IMR-90 (cell line): Measurements from ENCODE around the gene PDE8B. TPM values are rescaled to one million over a fixed set of nuclear protein-coding genes. Genes with fewer than 3 reads are reported as not detected.

Source experiments
- ATAC-seq: fragments of 200-7000 bp; cut with Tn5 transposase; 2 replicates; pipeline ENCODE4 v1.9.1; 2020; ENCODE audit warnings: low read depth, mild to moderate bottlenecking, moderate library complexity
- BruUV-seq: library from RNA; stranded (reverse); fragments of 400-500 nt; replicated peaks from 2 replicates; lab custom pipeline; 2021; lab: Mats Ljungman, UMichigan
- CTCF ChIA-PET: fragments of 300-600 bp; formaldehyde crosslinking; extraction: SDS; loops from one replicate; lab custom pipeline; 2021; ENCODE audit warnings: antibody characterized with exemption; lab: Yijun Ruan, JAX
- POLR2A ChIA-PET: fragments of 300-600 bp; sonication (Branson Sonifier 250); formaldehyde crosslinking; loops from one replicate; lab custom pipeline; 2022; ENCODE audit warnings: antibody characterized with exemption; ENCODE audit not compliant: unreplicated experiment; lab: Charles Lee
- DNase-seq: peaks from one replicate; pipeline ENCODE4 v3.0.0; 2013
- H2AFZ ChIP-seq: replicated peaks from 2 replicates; pipeline ENCODE3; 2013; ENCODE audit warnings: low read length, mild to moderate bottlenecking; ENCODE audit not compliant: poor library complexity
- H2AK5ac ChIP-seq: 2 replicates; pipeline ENCODE4 v1.6.1; 2013; ENCODE audit warnings: low read depth, low read length, inconsistent platforms
- H2AK9ac ChIP-seq: replicated peaks from 2 replicates; pipeline ENCODE3; 2013; ENCODE audit warnings: mild to moderate bottlenecking, low read depth, low read length, moderate library complexity; ENCODE audit not compliant: poor library complexity
- H2BK120ac ChIP-seq: 2 replicates; pipeline ENCODE4 v1.6.1; 2013; ENCODE audit warnings: low read depth, low read length, inconsistent platforms
- H2BK15ac ChIP-seq: 3 replicates; pipeline ENCODE4 v1.6.1; 2013; ENCODE audit warnings: low read depth, low read length, inconsistent platforms
- H2BK20ac ChIP-seq: 2 replicates; pipeline ENCODE4 v1.6.1; 2013; ENCODE audit warnings: low read depth, mild to moderate bottlenecking, inconsistent platforms, low read length, moderate library complexity
- H2BK5ac ChIP-seq: 2 replicates; pipeline ENCODE4 v1.6.1; 2013; ENCODE audit warnings: mild to moderate bottlenecking, low read depth, low read length, inconsistent platforms; ENCODE audit not compliant: poor library complexity, severe bottlenecking
- H3K14ac ChIP-seq: replicated peaks from 2 replicates; pipeline ENCODE4 v1.6.1; 2013; ENCODE audit warnings: low read depth, low read length, inconsistent platforms
- H3K18ac ChIP-seq: 2 replicates; pipeline ENCODE4 v1.6.1; 2013; ENCODE audit warnings: low read depth, low read length, control low read depth
- H3K23ac ChIP-seq: 2 replicates; pipeline ENCODE4 v1.6.1; 2013; ENCODE audit warnings: low read depth, low read length, inconsistent platforms
- H3K27ac ChIP-seq: 2 replicates; pipeline ENCODE4 v1.5.1; 2013; ENCODE audit warnings: mild to moderate bottlenecking, control low read depth, low read length; ENCODE audit not compliant: insufficient read depth
- H3K27me3 ChIP-seq: 2 replicates; pipeline ENCODE4 v1.6.1; 2013; ENCODE audit warnings: low read length; ENCODE audit not compliant: control insufficient read depth, insufficient read depth
- H3K36me3 ChIP-seq: 2 replicates; pipeline ENCODE4 v1.6.1; 2013; ENCODE audit warnings: low read length, mixed read lengths; ENCODE audit not compliant: control insufficient read depth, insufficient read depth
- H3K4ac ChIP-seq: 2 replicates; pipeline ENCODE4 v1.6.1; 2013; ENCODE audit warnings: low read depth, low read length, inconsistent platforms
- H3K4me1 ChIP-seq: 2 replicates; pipeline ENCODE4 v1.6.1; 2013; ENCODE audit warnings: low read length, mixed read lengths; ENCODE audit not compliant: control insufficient read depth, insufficient read depth
- H3K4me2 ChIP-seq: 2 replicates; pipeline ENCODE4 v1.6.1; 2013; ENCODE audit warnings: low read depth, mild to moderate bottlenecking, control low read depth, low read length, moderate library complexity
- H3K4me3 ChIP-seq: 2 replicates; pipeline ENCODE4 v1.5.1; 2013; ENCODE audit warnings: low read depth, mild to moderate bottlenecking, control low read depth, low read length, moderate library complexity; ENCODE audit not compliant: insufficient read depth
- H3K56ac ChIP-seq: 2 replicates; pipeline ENCODE4 v1.6.1; 2013; ENCODE audit warnings: low read length, inconsistent platforms; ENCODE audit not compliant: insufficient read depth; ENCODE audit errors: extremely low read depth
- H3K79me1 ChIP-seq, 2 experiments: 2 replicates each; pipeline ENCODE4 v1.6.1; 2013; ENCODE audit warnings: low read length in 2 of 2, inconsistent platforms in 1 of 2, low read depth in 1 of 2
- H3K9ac ChIP-seq: 2 replicates; pipeline ENCODE4 v1.6.1; 2013; ENCODE audit warnings: low read depth, low read length, control low read depth
- H3K9me1 ChIP-seq: 2 replicates; pipeline ENCODE4 v1.6.1; 2013; ENCODE audit warnings: low read length, inconsistent platforms; ENCODE audit not compliant: insufficient read depth
- H3K9me3 ChIP-seq: 2 replicates; pipeline ENCODE4 v1.6.1; 2013; ENCODE audit warnings: low read length; ENCODE audit not compliant: control insufficient read depth, insufficient read depth
- H4K20me1 ChIP-seq: 2 replicates; pipeline ENCODE4 v1.6.1; 2013; ENCODE audit warnings: low read length, inconsistent platforms; ENCODE audit not compliant: insufficient read depth
- H4K5ac ChIP-seq: 2 replicates; pipeline ENCODE4 v1.6.1; 2013; ENCODE audit warnings: mild to moderate bottlenecking, low read depth, low read length, control low read depth
- H4K8ac ChIP-seq, 2 experiments: 2 replicates each; pipeline ENCODE4 v1.6.1; 2013; ENCODE audit warnings: low read depth in 2 of 2, low read length in 2 of 2, control low read depth in 1 of 2, inconsistent platforms in 1 of 2
- H4K91ac ChIP-seq: 2 replicates; pipeline ENCODE4 v1.6.1; 2013; ENCODE audit warnings: low read depth, low read length, inconsistent platforms; ENCODE audit not compliant: insufficient read depth
- CEBPB ChIP-seq: IDR thresholded peaks from 2 replicates; pipeline ENCODE4 v1.6.1; 2012; ENCODE audit warnings: low read depth, low read length, improper control_type of control experiment
- MAFK ChIP-seq: IDR thresholded peaks from 2 replicates; pipeline ENCODE4 v1.6.1; 2012; ENCODE audit warnings: low read depth, low read length, improper control_type of control experiment
- MAZ ChIP-seq: IDR thresholded peaks from 2 replicates; pipeline ENCODE4 v1.6.1; 2012; ENCODE audit warnings: low read depth, mild to moderate bottlenecking, low read length, improper control_type of control experiment, moderate library complexity, borderline replicate concordance
- MXI1 ChIP-seq: IDR thresholded peaks from 2 replicates; pipeline ENCODE4 v1.6.1; 2012; ENCODE audit warnings: low read depth, mild to moderate bottlenecking, low read length, moderate library complexity, borderline replicate concordance
- POLR2A ChIP-seq: IDR thresholded peaks from 2 replicates; pipeline ENCODE4 v1.6.1; 2012; ENCODE audit warnings: mild to moderate bottlenecking, low read depth, low read length
- RAD21 ChIP-seq: IDR thresholded peaks from 2 replicates; pipeline ENCODE4 v1.6.1; 2012; ENCODE audit warnings: low read length, improper control_type of control experiment
- WGBS, 2 experiments: methylation state at CpG; one replicate each; pipeline versions ENCODE4 v1.1.5 to v1.1.7; 2013; ENCODE audit warnings: missing lambda C conversion rate in 2 of 2; ENCODE audit not compliant: insufficient read length in 1 of 2; ENCODE audit errors: extremely low coverage in 2 of 2; 5-methylcytosine and 5-hydroxymethylcytosine counted together
- dilution Hi-C: fragments of 300-500 bp; cut with HindIII; formaldehyde crosslinking; loops from one replicate; pipeline ENCODE4 v1.14.3; 2018; ENCODE audit warnings: low sequenced_read_pairs; ENCODE audit not compliant: unreplicated experiment
- in situ Hi-C: fragments of 300-500 bp; cut with MboI; formaldehyde crosslinking; loops from 3 replicates; pipeline ENCODE4 v1.14.3; 2019; ENCODE audit warnings: low sequenced_read_pairs, inconsistent platforms, mixed read lengths
- intact Hi-C: fragments of 100-400 bp; cut with micrococcal nuclease; formaldehyde crosslinking; loops from 2 replicates; pipeline ENCODE4 v1.10.0; 2022
- polyA plus RNA-seq, 3 experiments: library from polyadenylated mRNA; depleted of rRNA; stranded (reverse); fragments of >200 nt; gene quantifications; 2 replicates each; pipeline ENCODE4 v1.2.3, GENCODE V29; 2012; ENCODE audit warnings: low replicate concordance in 1 of 3
- total RNA-seq: library from RNA; depleted of rRNA; stranded (reverse); fragments of >200 nt; gene quantifications from 2 replicates; pipeline ENCODE4 v1.2.3, GENCODE V29; 2012

The PDE8B gene
- total and polyA plus RNA-seq, 2 of the 4 experiments (the other 2 are of a cell fraction) = under 0.01 to 0.03 TPM

- Histone ChIP-seq H3K14ac (peak overlapping the region; percentile 60; the same call in 1 of the 2 replicates), H2BK20ac (peak overlapping the region; percentile 23; the same call in 1 of the 2 replicates), H3K79me1 (peaks cover 0 to 5% of the 10 kb centered on the region in 2 experiments; a peak in 1 of 4 replicates), H2BK120ac (peak overlapping the region; percentile 58; the same call in 1 of the 2 replicates), H4K91ac (no peak overlapping the region), H4K5ac (no peak overlapping the region), H2BK5ac (peak overlapping the region; percentile 25), H3K4me3 (no peak overlapping the region), H2AK5ac (peak overlapping the region; percentile 75), H2BK15ac (no peak overlapping the region), H3K4me2 (no peak overlapping the region), H4K8ac (0 out of 4 replicates have a peak overlapping the region, but pooled peaks of 1 of the 2 experiments have one; percentile 29), H3K23ac (0 out of 2 replicates have a peak overlapping the region, but pooled peaks have one; percentile 2), H3K27ac (no peak overlapping the region; the same call in 1 of the 2 replicates), H3K9ac (no peak overlapping the region), H2AK9ac (no peak overlapping the region), H3K56ac (no peak overlapping the region), H2AFZ (no peak overlapping the region), H3K9me3 (no peaks in the 10 kb centered on the region), H3K27me3 (no peaks in the 10 kb centered on the region), H3K18ac (no peak overlapping the region), H3K4ac (peak overlapping the region; percentile 64), H4K20me1 (no peaks in the 10 kb centered on the region), H3K36me3 (no peaks in the 10 kb centered on the region; the same call in 1 of the 2 replicates), H3K4me1 (peaks cover 19% of the 10 kb centered on the region), H3K9me1 (peaks cover 17% of the 10 kb centered on the region)
- ChIA-PET POLR2A (no interaction called here), CTCF (interaction anchor here (0.6 to 1.1 kb wide), 3 partner anchors 66 to 80 kb away, joined by 3 to 4 read pairs (median 3); partner anchors contain the start of gene WDR41)
- dilution Hi-C loops = no loop called here
- DNase-seq = no peak
- WGBS, 2 experiments = 80% methylated on average over 1 of the region's 8 CpGs; no CpG with 5 or more reads in 1 of the 2 experiments
- peak; percentile 52; the same call in 1 of the 2 replicates for TF ChIP-seq CEBPB
- TF ChIP-seq MAFK = no peak
- no peak for TF ChIP-seq MAZ
- no peak for TF ChIP-seq POLR2A
- no peak for TF ChIP-seq RAD21
- TF ChIP-seq MXI1 = no peak
- intact Hi-C loops = loop anchor here (5.0 kb wide), 1 partner anchor 66 kb away; the partner anchor contains the start of gene WDR41
- ATAC-seq = no peak
- in situ Hi-C loops = no loop called here
- BruUV-seq = no TSS peak
Measured at GRCh38 chr5:77425998-77426659, 215.6 kb downstream of the PDE8B start.
